ENCODE measurements around the gene FAM217A. TPM values are rescaled to one million over a fixed set of nuclear protein-coding genes. Genes with fewer than 3 reads are reported as not detected.

The FAM217A gene
- polyA plus RNA-seq, 3 donors: not detected

- Histone ChIP-seq H3K4me3 (replicated peaks in 1 of 3; ENCODE audit: low read depth in 2 of 3, low read length in 3 of 3) (no peak overlapping the region), H3K36me3 (replicated peaks in 1 of 2; ENCODE audit: control insufficient read depth in 1 of 2, insufficient read depth in 2 of 2, low read length in 2 of 2) (no peaks in the 10 kb centered on the region), H3K27me3 (ENCODE audit: control insufficient read depth in 2 of 2, insufficient read depth in 2 of 2, low read length in 2 of 2) (no peaks in the 10 kb centered on the region), H4K20me1 (ENCODE audit: insufficient read depth, low read length) (no peaks in the 10 kb centered on the region), H3K27ac (ENCODE audit: low read depth in 1 of 2, low read length in 2 of 2) (no peak overlapping the region), H3K9ac (ENCODE audit: insufficient read depth, low read length, poor library complexity, severe bottlenecking) (no peak overlapping the region), H3K4me1 (ENCODE audit: control insufficient read depth in 1 of 2, insufficient read depth in 2 of 2, low read length in 2 of 2) (no peaks in the 10 kb centered on the region), H3K9me3 (replicated peaks in 1 of 2; ENCODE audit: control insufficient read depth in 1 of 2, insufficient read depth in 1 of 2, low read length in 2 of 2) (no peaks in the 10 kb centered on the region), H3K79me2 (ENCODE audit: insufficient read depth, low read length) (no peaks in the 10 kb centered on the region), H3K4me2 (replicated peaks; ENCODE audit: extremely low read depth, low read length, poor library complexity, severe bottlenecking) (no peak overlapping the region), H2AFZ (ENCODE audit: insufficient read depth, low read depth, low read length, poor library complexity, severe bottlenecking) (no peak overlapping the region)
- peaks cover 0 to 3% (median 0%) of the 10 kb centered on the region in 3 donors for H3K27me3 Mint-ChIP-seq (ENCODE audit: low read depth in 3 of 3)
- TF ChIP-seq, protein P1, sequence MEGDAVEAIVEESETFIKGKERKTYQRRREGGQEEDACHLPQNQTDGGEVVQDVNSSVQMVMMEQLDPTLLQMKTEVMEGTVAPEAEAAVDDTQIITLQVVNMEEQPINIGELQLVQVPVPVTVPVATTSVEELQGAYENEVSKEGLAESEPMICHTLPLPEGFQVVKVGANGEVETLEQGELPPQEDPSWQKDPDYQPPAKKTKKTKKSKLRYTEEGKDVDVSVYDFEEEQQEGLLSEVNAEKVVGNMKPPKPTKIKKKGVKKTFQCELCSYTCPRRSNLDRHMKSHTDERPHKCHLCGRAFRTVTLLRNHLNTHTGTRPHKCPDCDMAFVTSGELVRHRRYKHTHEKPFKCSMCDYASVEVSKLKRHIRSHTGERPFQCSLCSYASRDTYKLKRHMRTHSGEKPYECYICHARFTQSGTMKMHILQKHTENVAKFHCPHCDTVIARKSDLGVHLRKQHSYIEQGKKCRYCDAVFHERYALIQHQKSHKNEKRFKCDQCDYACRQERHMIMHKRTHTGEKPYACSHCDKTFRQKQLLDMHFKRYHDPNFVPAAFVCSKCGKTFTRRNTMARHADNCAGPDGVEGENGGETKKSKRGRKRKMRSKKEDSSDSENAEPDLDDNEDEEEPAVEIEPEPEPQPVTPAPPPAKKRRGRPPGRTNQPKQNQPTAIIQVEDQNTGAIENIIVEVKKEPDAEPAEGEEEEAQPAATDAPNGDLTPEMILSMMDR (IDR thresholded peaks at IDR 0.05): no peak
- DNase-seq: no peak
- peaks cover 0 to 8% (median 4%) of the 10 kb centered on the region in 7 donors for H3K9me3 Mint-ChIP-seq
- intact Hi-C loops (cut with micrococcal nuclease): no loop called here
- no peaks in the 10 kb centered on the region for H3K36me3 Mint-ChIP-seq
- no peaks in the 10 kb centered on the region for H3K4me1 Mint-ChIP-seq
- H3K27ac Mint-ChIP-seq: no peak overlapping the region
- no peak overlapping the region for H3K4me3 Mint-ChIP-seq
- 97% methylated on average over 7 of the region's 7 CpGs for WGBS (ENCODE audit: insufficient coverage)
Measured at GRCh38 chr6:4088704-4089103, 9.8 kb upstream of the FAM217A start.

GRCh38 chr6:4085332-4085700 lies 6.4 kb upstream of the FAM217A start:
- Histone ChIP-seq H3K27ac (ENCODE audit: low read depth in 1 of 2, low read length in 2 of 2) (no peak overlapping the region), H3K4me3 (replicated peaks in 1 of 3; ENCODE audit: low read depth in 2 of 3, low read length in 3 of 3) (no peak overlapping the region), H3K36me3 (replicated peaks in 1 of 2; ENCODE audit: control insufficient read depth in 1 of 2, insufficient read depth in 2 of 2, low read length in 2 of 2) (no peaks in the 10 kb centered on the region), H3K27me3 (ENCODE audit: control insufficient read depth in 2 of 2, insufficient read depth in 2 of 2, low read length in 2 of 2) (no peaks in the 10 kb centered on the region), H3K9ac (ENCODE audit: insufficient read depth, low read length, poor library complexity, severe bottlenecking) (no peak overlapping the region), H4K20me1 (ENCODE audit: insufficient read depth, low read length) (no peaks in the 10 kb centered on the region), H3K4me2 (replicated peaks; ENCODE audit: extremely low read depth, low read length, poor library complexity, severe bottlenecking) (no peak overlapping the region), H3K4me1 (ENCODE audit: control insufficient read depth in 1 of 2, insufficient read depth in 2 of 2, low read length in 2 of 2) (no peaks in the 10 kb centered on the region), H3K9me3 (replicated peaks in 1 of 2; ENCODE audit: control insufficient read depth in 1 of 2, insufficient read depth in 1 of 2, low read length in 2 of 2) (no peaks in the 10 kb centered on the region), H3K79me2 (ENCODE audit: insufficient read depth, low read length) (no peaks in the 10 kb centered on the region), H2AFZ (ENCODE audit: insufficient read depth, low read depth, low read length, poor library complexity, severe bottlenecking) (no peak overlapping the region)
- no peaks in the 10 kb centered on the region for H3K4me1 Mint-ChIP-seq
- no peak overlapping the region for H3K4me3 Mint-ChIP-seq
- H3K36me3 Mint-ChIP-seq: no peaks in the 10 kb centered on the region
- H3K27me3 Mint-ChIP-seq (ENCODE audit: low read depth in 3 of 3): peaks cover 0 to 5% (median 0%) of the 10 kb centered on the region in 3 donors
- no peak for DNase-seq
- H3K27ac Mint-ChIP-seq: no peak overlapping the region
- WGBS (ENCODE audit: insufficient coverage): no CpG with 5 or more reads among the region's 1 CpG
- TF ChIP-seq, protein P1 (IDR thresholded peaks at IDR 0.05): no peak
- peaks cover 0 to 6% (median 1%) of the 10 kb centered on the region in 7 donors for H3K9me3 Mint-ChIP-seq
- intact Hi-C loops (cut with micrococcal nuclease): no loop called here

All from CD14-positive monocyte (primary cell).